H1 (cell line): ENCODE results near the gene SLAMF6. TPM values are rescaled to one million over a fixed set of nuclear protein-coding genes. Genes with fewer than 3 reads are reported as not detected.

ENCODE experiments used
- ATF2 ChIP-seq: IDR thresholded peaks from 2 replicates; pipeline ENCODE4 v1.6.1; 2012; ENCODE audit warnings: low read length, inconsistent platforms
- BRCA1 ChIP-seq: IDR thresholded peaks from 2 replicates; pipeline ENCODE4 v1.6.1; 2012; ENCODE audit warnings: low read depth, low read length, improper control_type of control experiment
- CTBP2 ChIP-seq: IDR thresholded peaks from 2 replicates; pipeline ENCODE4 v1.7.0; 2011; ENCODE audit warnings: borderline replicate concordance, mild to moderate bottlenecking, moderate library complexity, mixed read lengths, low read length; ENCODE audit not compliant: insufficient read depth, insufficient read length
- MAX ChIP-seq: IDR thresholded peaks from 2 replicates; pipeline ENCODE4 v1.6.1; 2012; ENCODE audit warnings: inconsistent platforms
- SIX5 ChIP-seq: IDR thresholded peaks from 2 replicates; pipeline ENCODE4 v1.6.1; 2011; ENCODE audit warnings: mild to moderate bottlenecking, low read depth, low read length
- SRF ChIP-seq: IDR thresholded peaks from 2 replicates; pipeline ENCODE4 v1.6.1; 2011; ENCODE audit warnings: mild to moderate bottlenecking, low read depth, low read length, moderate library complexity
- polyA plus RNA-seq, 7 experiments: library from polyadenylated mRNA; depleted of rRNA in 3 of 7; stranded (reverse) in 5 of 7; unstranded in 2 of 7; fragments of >200 nt in 5 of 7; fragments of 200-250 nt in 2 of 7; gene quantifications; 1 replicate in 5 of 7; 2 replicates in 1 of 7; 4 replicates in 1 of 7; pipeline versions ENCODE4 v1.2.1 to v1.2.3, GENCODE V29; 2011 to 2013; ENCODE audit warnings: missing spikeins in 2 of 7, mixed read lengths in 2 of 7
- total RNA-seq: library from RNA; stranded (reverse); fragmentation: NEBNext Ultra II Directional; extraction: Animal tissue kit (Norgen Biotek cat#: 25700); gene quantifications from 2 replicates; pipeline ENCODE4 v1.2.1, GENCODE V29; 2021

The SLAMF6 gene
- total and polyA plus RNA-seq, 2 of the 8 experiments (the other 6 are each of a cell fraction or from before 2014, with no cell fraction given), result not detected

GRCh38 chr1:160560806-160561205 is 37.8 kb upstream of the SLAMF6 start (continued):
- TF ChIP-seq CTBP2 (no peak), SIX5 (no peak), SRF (no peak), ATF2 (no peak), BRCA1 (no peak), MAX (no peak)
